BJ (cell line): ENCODE data around the gene IKZF3. TPM values are rescaled to one million over a fixed set of nuclear protein-coding genes. Genes with fewer than 3 reads are reported as not detected.
A peak's percentile ranks its signal among the peaks of the same experiment; 100 is the strongest.

Experiments
- CTCF ChIA-PET: fragments of 350-600 bp; formaldehyde crosslinking; extraction: SDS; loops from one replicate; lab custom pipeline; 2021; ENCODE audit warnings: antibody characterized with exemption, inconsistent platforms; lab: Yijun Ruan, JAX
- POLR2A ChIA-PET: fragments of 300-600 bp; sonication (Branson Sonifier 250); formaldehyde crosslinking; extraction: SDS; loops from one replicate; lab custom pipeline; 2021; ENCODE audit warnings: antibody characterized with exemption; lab: Charles Lee
- DNase-seq: peaks from one replicate; pipeline ENCODE4 v3.0.0-alpha.2; 2011; ENCODE audit warnings: low read depth
- H3K27me3 ChIP-seq: 2 replicates; pipeline ENCODE4 v1.6.0; 2011; ENCODE audit warnings: low read length; ENCODE audit not compliant: control insufficient read depth, insufficient read depth
- H3K36me3 ChIP-seq: 2 replicates; pipeline ENCODE4 v1.5.1; 2011; ENCODE audit warnings: low read length; ENCODE audit not compliant: control insufficient read depth, insufficient read depth
- H3K4me3 ChIP-seq: 2 replicates; pipeline ENCODE4 v1.5.1; 2011; ENCODE audit warnings: low read depth, mild to moderate bottlenecking, control low read depth, low read length
- polyA plus RNA-seq: library from polyadenylated mRNA; depleted of rRNA; stranded (reverse); fragments of >200 nt; gene quantifications from 2 replicates; pipeline ENCODE4 v1.2.3, GENCODE V29; 2011
- TF ChIP-seq, protein P1 (sequence below): IDR thresholded peaks from 2 replicates; pipeline ENCODE4 v1.5.1; 2011; ENCODE audit warnings: low read depth, mild to moderate bottlenecking, control low read depth, inconsistent platforms, low read length, moderate library complexity; ENCODE audit not compliant: insufficient read depth

The IKZF3 gene
- polyA plus RNA-seq, 1 experiment: not detected

- no peaks in the 10 kb centered on the region for H3K36me3 ChIP-seq
- ChIA-PET POLR2A (interaction anchor here (0.6 kb wide), 1 partner anchor 88 kb away, joined by 7 read pairs; no protein-coding TSS in a partner anchor), CTCF (interaction anchor here (0.6 to 3.0 kb wide), 7 partner anchors 8 to 202 kb away, joined by 3 to 26 read pairs (median 4); partner anchors contain the start of gene MIEN1)
- TF ChIP-seq, protein P1, sequence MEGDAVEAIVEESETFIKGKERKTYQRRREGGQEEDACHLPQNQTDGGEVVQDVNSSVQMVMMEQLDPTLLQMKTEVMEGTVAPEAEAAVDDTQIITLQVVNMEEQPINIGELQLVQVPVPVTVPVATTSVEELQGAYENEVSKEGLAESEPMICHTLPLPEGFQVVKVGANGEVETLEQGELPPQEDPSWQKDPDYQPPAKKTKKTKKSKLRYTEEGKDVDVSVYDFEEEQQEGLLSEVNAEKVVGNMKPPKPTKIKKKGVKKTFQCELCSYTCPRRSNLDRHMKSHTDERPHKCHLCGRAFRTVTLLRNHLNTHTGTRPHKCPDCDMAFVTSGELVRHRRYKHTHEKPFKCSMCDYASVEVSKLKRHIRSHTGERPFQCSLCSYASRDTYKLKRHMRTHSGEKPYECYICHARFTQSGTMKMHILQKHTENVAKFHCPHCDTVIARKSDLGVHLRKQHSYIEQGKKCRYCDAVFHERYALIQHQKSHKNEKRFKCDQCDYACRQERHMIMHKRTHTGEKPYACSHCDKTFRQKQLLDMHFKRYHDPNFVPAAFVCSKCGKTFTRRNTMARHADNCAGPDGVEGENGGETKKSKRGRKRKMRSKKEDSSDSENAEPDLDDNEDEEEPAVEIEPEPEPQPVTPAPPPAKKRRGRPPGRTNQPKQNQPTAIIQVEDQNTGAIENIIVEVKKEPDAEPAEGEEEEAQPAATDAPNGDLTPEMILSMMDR: no peak
- H3K4me3 ChIP-seq: no peak overlapping the region
- H3K27me3 ChIP-seq: peaks cover 4% of the 10 kb centered on the region
- no peak for DNase-seq
These were observed 108.3 kb downstream of the IKZF3 start for GRCh38 chr17:39755554-39756379.

DNA sequence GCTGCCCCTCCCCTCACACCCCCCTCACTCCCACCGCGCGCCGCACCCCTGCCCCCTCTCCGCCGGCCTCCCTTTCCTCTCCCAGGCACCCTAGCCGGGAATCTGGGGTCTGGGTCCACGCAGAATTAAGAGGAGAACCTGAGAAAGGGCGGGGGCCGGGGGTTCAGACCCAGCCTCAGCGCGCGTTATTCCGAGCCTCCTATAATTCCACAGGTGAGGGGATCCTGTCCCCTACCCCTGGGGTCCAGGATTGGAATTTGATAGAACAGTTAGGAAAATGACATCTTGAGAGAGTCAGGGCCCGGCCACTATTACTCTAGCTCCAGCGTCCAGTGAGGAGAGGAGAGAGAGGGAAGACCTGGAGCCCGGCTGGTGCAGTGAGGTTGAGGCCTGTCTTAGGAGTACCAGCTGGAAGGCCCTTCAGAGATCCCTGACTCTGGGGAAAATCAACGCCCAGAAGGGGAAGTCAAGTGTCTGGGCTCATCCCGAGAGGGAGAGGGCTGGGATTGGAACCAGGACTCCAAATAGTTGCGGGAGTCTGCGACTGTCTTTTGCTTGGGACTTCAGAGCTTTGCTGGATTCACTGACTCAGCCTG is 109.1 kb downstream of the IKZF3 start:
- DNase-seq: no peak
- H3K27me3 ChIP-seq: peaks cover 4% of the 10 kb centered on the region
- TF ChIP-seq, protein P1: no peak
- ChIA-PET CTCF (interaction anchor here (0.8 to 3.0 kb wide), 8 partner anchors 8 to 201 kb away, joined by 3 to 26 read pairs (median 4); partner anchors contain the start of gene MIEN1), POLR2A (no interaction called here)
- peak overlapping the region; percentile 59 for H3K4me3 ChIP-seq
- H3K36me3 ChIP-seq: no peaks in the 10 kb centered on the region

- peak overlapping the region; percentile 59 for H3K4me3 ChIP-seq
- ChIA-PET POLR2A (no interaction called here), CTCF (interaction anchor here (0.8 to 3.0 kb wide), 8 partner anchors 9 to 201 kb away, joined by 3 to 26 read pairs (median 4); partner anchors contain the start of gene MIEN1)
- no peaks in the 10 kb centered on the region for H3K36me3 ChIP-seq
- TF ChIP-seq, protein P1: peak; percentile 65
- no peak for DNase-seq
- H3K27me3 ChIP-seq: peaks cover 3% of the 10 kb centered on the region
These were observed 109.8 kb downstream of the IKZF3 start for GRCh38 chr17:39754161-39754957.

DNA sequence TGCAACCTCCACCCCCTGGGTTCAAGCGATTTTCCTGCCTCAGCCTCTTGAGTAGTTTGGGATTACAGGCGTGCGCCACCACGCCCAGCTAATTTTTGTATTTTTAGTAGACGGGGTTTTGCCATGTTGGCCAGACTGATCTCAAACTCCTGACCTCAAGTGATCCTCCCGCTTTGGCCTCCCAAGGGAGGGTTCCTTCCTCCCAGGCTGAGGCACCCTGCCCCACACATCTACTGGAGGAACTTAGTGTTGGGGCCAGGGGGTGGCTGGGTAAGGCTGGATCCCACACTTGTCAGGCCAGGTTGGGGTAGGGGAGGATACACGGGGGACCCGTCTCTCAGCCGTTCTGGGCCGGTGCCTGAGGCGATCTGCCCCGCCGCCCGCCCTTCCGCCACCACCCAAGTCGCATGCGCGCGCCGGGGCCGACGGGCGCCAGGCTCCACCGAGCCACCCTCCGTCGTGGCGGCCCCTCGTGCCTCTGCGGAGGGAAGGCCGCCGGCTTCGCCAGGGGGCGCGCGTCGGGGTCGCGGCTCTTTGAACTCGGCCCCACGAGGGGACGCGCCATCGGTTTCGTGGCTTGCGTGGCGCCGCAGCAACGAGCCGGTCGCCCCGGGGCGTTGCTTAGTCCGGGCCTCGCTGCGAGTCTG is 110.5 kb downstream of the IKZF3 start:
- TF ChIP-seq, protein P1: no peak
- ChIA-PET POLR2A (interaction anchor here (0.6 kb wide), 1 partner anchor 31 kb away, joined by 3 read pairs; no protein-coding TSS in a partner anchor), CTCF (interaction anchor here (1.5 to 7.6 kb wide), 3 partner anchors 9 to 132 kb away, joined by 5 to 56 read pairs (median 9); partner anchors contain the start of gene MIEN1)
- Histone ChIP-seq H3K27me3 (peaks cover 2% of the 10 kb centered on the region), H3K4me3 (peak overlapping the region; percentile 59), H3K36me3 (no peaks in the 10 kb centered on the region)
- DNase-seq: no peak
